Measurements from ENCODE around the gene SUPT4H1. TPM values are rescaled to one million over a fixed set of nuclear protein-coding genes. Genes with fewer than 3 reads are reported as not detected.
A peak's percentile ranks its signal among the peaks of the same experiment; 100 is the strongest.

SUPT4H1 gene
- total and polyA plus RNA-seq, 2 donors (not counting 1 experiment from before 2014, with no cell fraction given): 30.2 to 60.1 TPM

DNA sequence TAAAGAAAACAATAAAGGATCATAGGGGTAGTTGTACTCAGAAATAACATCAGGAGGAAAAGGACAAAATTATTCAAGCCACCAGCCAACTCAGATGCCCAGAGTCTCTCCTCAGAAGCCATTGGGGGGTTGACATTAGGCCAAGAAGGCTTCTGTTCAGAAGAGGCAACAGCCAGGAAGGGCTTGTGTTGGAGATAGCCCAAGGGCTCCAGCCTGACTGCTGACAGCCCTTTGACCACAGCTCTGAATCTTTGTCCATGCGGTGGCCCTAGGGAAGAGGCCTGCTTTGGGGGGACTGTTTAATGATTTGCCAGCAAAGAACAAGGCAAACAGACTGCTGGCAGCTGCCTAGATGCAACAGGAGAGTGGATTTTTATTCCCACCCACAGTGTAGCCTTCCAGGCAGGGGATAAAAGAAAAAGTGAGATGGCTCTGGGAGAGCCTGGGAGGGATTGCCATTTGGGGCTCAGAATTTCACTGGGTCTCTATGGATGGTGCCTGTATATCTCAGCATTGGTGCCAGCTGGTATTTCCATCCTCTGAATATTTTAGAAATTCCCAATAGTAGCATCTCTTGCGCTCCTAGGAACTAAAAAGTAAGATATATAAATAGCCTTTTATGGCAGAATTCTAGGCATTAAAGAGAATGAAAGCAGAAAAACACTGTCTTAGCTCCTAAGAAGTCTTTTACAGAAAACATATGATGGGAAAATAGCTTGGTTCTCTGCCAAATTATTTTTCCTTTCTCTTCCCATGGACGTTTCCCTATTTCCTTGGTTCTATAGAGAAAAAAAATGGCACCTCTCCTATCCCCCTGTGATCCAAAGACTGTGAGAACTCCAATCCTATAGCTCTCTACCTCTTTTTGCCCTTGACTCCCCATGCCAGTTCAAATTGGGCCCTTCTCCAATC, 29.4 kb upstream of the SUPT4H1 start:
- H3K27me3 ChIP-seq (replicated peaks in 1 of 4; ENCODE audit: control extremely low read depth in 1 of 4, control insufficient read depth in 3 of 4, insufficient read depth in 4 of 4, low read length in 3 of 4): no peaks in the 10 kb centered on the region
- H3K9ac ChIP-seq (ENCODE audit: low read length): no peak overlapping the region
- no peaks in the 10 kb centered on the region for H3K27me3 Mint-ChIP-seq
- H3K4me1 Mint-ChIP-seq: peaks cover 28% of the 10 kb centered on the region
- WGBS (ENCODE audit: insufficient coverage): 100% methylated on average over 2 of the region's 3 CpGs
- no peak for DNase-seq
- no peaks in the 10 kb centered on the region for H3K79me2 ChIP-seq (ENCODE audit: control insufficient read depth, insufficient read depth, low read length)
- H3K36me3 ChIP-seq (replicated peaks in 1 of 2; ENCODE audit: control extremely low read depth in 1 of 2, control insufficient read depth in 1 of 2, extremely low read depth in 1 of 2, insufficient read depth in 2 of 2, low read length in 1 of 2): no peaks in the 10 kb centered on the region
- no peak overlapping the region for H3K4me3 ChIP-seq (ENCODE audit: control extremely low read depth in 1 of 5, extremely low read depth in 1 of 5, insufficient read depth in 1 of 5, low read depth in 2 of 5, low read length in 4 of 5)
- peaks cover 15 to 16% of the 10 kb centered on the region in 2 donors for H3K4me1 ChIP-seq (ENCODE audit: control insufficient read depth in 2 of 2, insufficient read depth in 2 of 2, low read length in 2 of 2)
- ChIA-PET POLR2A (no interaction called here), CTCF (interaction anchor here (1.6 to 3.5 kb wide), 2 partner anchors 62 to 64 kb away, joined by 4 to 12 read pairs; no protein-coding TSS in a partner anchor)
- ATAC-seq (ENCODE audit: low read depth): no peak
- no peaks in the 10 kb centered on the region for H4K20me1 ChIP-seq (ENCODE audit: control insufficient read depth, insufficient read depth, low read length, poor library complexity, severe bottlenecking)
- H3K4me2 ChIP-seq (replicated peaks; ENCODE audit: low read depth, low read length, poor library complexity, severe bottlenecking): peak overlapping the region; percentile 63
- H3K9me3 Mint-ChIP-seq (ENCODE audit: insufficient read depth): no peaks in the 10 kb centered on the region
- no peak overlapping the region for H2AFZ ChIP-seq (ENCODE audit: insufficient read depth, low read depth, low read length, poor library complexity, severe bottlenecking)
- peak overlapping the region in 1 of 2 donors; percentile 57 for H3K27ac ChIP-seq (ENCODE audit: low read length in 2 of 2)
- intact Hi-C loops (cut with micrococcal nuclease): no loop called here
- TF ChIP-seq EZH2 (IDR thresholded peaks at IDR 0.05; ENCODE audit: borderline replicate concordance, insufficient read depth, low read depth, low read length, poor library complexity, severe bottlenecking): no peak
- TF ChIP-seq, protein P1, sequence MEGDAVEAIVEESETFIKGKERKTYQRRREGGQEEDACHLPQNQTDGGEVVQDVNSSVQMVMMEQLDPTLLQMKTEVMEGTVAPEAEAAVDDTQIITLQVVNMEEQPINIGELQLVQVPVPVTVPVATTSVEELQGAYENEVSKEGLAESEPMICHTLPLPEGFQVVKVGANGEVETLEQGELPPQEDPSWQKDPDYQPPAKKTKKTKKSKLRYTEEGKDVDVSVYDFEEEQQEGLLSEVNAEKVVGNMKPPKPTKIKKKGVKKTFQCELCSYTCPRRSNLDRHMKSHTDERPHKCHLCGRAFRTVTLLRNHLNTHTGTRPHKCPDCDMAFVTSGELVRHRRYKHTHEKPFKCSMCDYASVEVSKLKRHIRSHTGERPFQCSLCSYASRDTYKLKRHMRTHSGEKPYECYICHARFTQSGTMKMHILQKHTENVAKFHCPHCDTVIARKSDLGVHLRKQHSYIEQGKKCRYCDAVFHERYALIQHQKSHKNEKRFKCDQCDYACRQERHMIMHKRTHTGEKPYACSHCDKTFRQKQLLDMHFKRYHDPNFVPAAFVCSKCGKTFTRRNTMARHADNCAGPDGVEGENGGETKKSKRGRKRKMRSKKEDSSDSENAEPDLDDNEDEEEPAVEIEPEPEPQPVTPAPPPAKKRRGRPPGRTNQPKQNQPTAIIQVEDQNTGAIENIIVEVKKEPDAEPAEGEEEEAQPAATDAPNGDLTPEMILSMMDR (IDR thresholded peaks at IDR 0.05): no peak
- no peak overlapping the region for H3K4me3 Mint-ChIP-seq
- H3K9me3 ChIP-seq (ENCODE audit: control extremely low read depth in 1 of 3, control insufficient read depth in 2 of 3, insufficient read depth in 1 of 3, low read length in 2 of 3): no peaks in the 10 kb centered on the region
- peak overlapping the region; percentile 79 for H3K27ac Mint-ChIP-seq
